Erythroblast (primary cell): ENCODE results near the gene ECSCR.

Source experiments
- DNase-seq, 2 experiments: peaks; one replicate each; lab custom pipeline; 2025; lab: John Stamatoyannopoulos, UW
- GATA1 ChIP-seq: IDR thresholded peaks from 2 replicates; pipeline ENCODE4 v1.6.1; 2011; ENCODE audit warnings: low read depth, mild to moderate bottlenecking, control low read depth, low read length, moderate library complexity
- POLR2A ChIP-seq: IDR thresholded peaks from 2 replicates; pipeline ENCODE4 v1.6.1; 2011; ENCODE audit warnings: mild to moderate bottlenecking, low read length

Gene ECSCR

GRCh38 chr5:139403787-139404483 lies 58.6 kb downstream of the ECSCR start, which contains the start of gene SPATA24:
Gene SPATA24 (minus strand): TSS chr5:139404089. CDS start chr5:139404060, 29 bp downstream.
- peak; percentile 42 for TF ChIP-seq POLR2A
- TF ChIP-seq GATA1, result no peak
- peak; percentile 93 to 94 for DNase-seq

- no peak for TF ChIP-seq GATA1
- TF ChIP-seq POLR2A, result no peak
- DNase-seq, result peak in 1 of 2 experiments; percentile 40
Observed at GRCh38 chr5:139403418-139403786, 59.1 kb downstream of the ECSCR start.

- TF ChIP-seq POLR2A (no peak), GATA1 (no peak)
- DNase-seq, result peak; percentile 49 to 61
Observed at GRCh38 chr5:139402561-139403158, 59.9 kb downstream of the ECSCR start.

- TF ChIP-seq POLR2A (no peak), GATA1 (no peak)
- DNase-seq, result peak; percentile 11 to 38
Observed at GRCh38 chr5:139401546-139401945, 61.0 kb downstream of the ECSCR start.

- DNase-seq, result no peak
- TF ChIP-seq GATA1, result no peak
- TF ChIP-seq POLR2A, result no peak
Observed at GRCh38 chr5:139399501-139400121, 62.9 kb downstream of the ECSCR start.
